SK-N-SH (cell line): ENCODE results near the gene PBX1. TPM values are rescaled to one million over a fixed set of nuclear protein-coding genes. Genes with fewer than 3 reads are reported as not detected.

Experiments used
- CTCF ChIA-PET: fragments of 300-600, 350-600 bp; formaldehyde crosslinking; extraction: SDS; loops from one replicate; lab custom pipeline; 2021; lab: Yijun Ruan, JAX
- POLR2A ChIA-PET: fragments of 350-600 bp; sonication (Branson Sonifier 250); formaldehyde crosslinking; extraction: SDS; loops from one replicate; lab custom pipeline; 2020; ENCODE audit warnings: antibody characterized with exemption, inconsistent platforms; lab: Yijun Ruan, JAX
- DNase-seq: peaks from one replicate; pipeline ENCODE4 v3.0.0; 2012
- H2AFZ ChIP-seq: fragments of 200-600 bp; sonication (generic); 2 replicates; pipeline ENCODE4 v1.8.1; 2016; ENCODE audit warnings: antibody characterized with exemption, mild to moderate bottlenecking, low read depth
- H3F3A ChIP-seq: fragments of 200-600 bp; sonication (generic); replicated peaks from 2 replicates; pipeline ENCODE3; 2016; ENCODE audit warnings: antibody characterized with exemption, mild to moderate bottlenecking; ENCODE audit not compliant: insufficient read depth
- H3K27ac ChIP-seq, 2 experiments: fragments of 200-500 bp in 1 of 2; fragments of 200-600 bp in 1 of 2; sonication (Bioruptor generic) in 1 of 2; sonication (generic), shearing (Covaris generic) in 1 of 2; 2 replicates each; pipeline versions ENCODE4 v1.5.1 to v1.6.1; 2014 to 2016; ENCODE audit warnings: low read depth in 2 of 2, inconsistent platforms in 1 of 2, low read length in 1 of 2, mild to moderate bottlenecking in 1 of 2, mixed read lengths in 1 of 2
- H3K27me3 ChIP-seq: fragments of 200-600 bp; sonication (generic), shearing (Covaris generic); 2 replicates; pipeline ENCODE4 v1.6.1; 2016; ENCODE audit warnings: mixed run types; ENCODE audit not compliant: insufficient read depth
- H3K36me3 ChIP-seq, 2 experiments: fragments of 200-500 bp in 1 of 2; fragments of 200-600 bp in 1 of 2; sonication (Bioruptor generic) in 1 of 2; sonication (generic) in 1 of 2; replicated peaks in 1 of 2; 2 replicates each; pipeline versions ENCODE3 to v1.5.1; 2014 to 2016; ENCODE audit warnings: low read length in 1 of 2, mild to moderate bottlenecking in 1 of 2; ENCODE audit not compliant: insufficient read depth in 2 of 2, control insufficient read depth in 1 of 2
- H3K4me1 ChIP-seq, 2 experiments: fragments of 200-500 bp in 1 of 2; fragments of 200-600 bp in 1 of 2; sonication (Bioruptor generic) in 1 of 2; sonication (generic), shearing (Covaris generic) in 1 of 2; 2 replicates each; pipeline versions ENCODE4 v1.5.1 to v1.6.1; 2014 to 2016; ENCODE audit warnings: low read depth in 1 of 2, low read length in 1 of 2, mixed run types in 1 of 2; ENCODE audit not compliant: insufficient read depth in 2 of 2, control insufficient read depth in 1 of 2
- H3K4me2 ChIP-seq: fragments of 200-600 bp; sonication (generic), shearing (Covaris generic); 2 replicates; pipeline ENCODE4 v1.6.1; 2017; ENCODE audit warnings: mixed run types
- H3K4me3 ChIP-seq, 2 experiments: fragments of 200-500 bp in 1 of 2; fragments of 200-600 bp in 1 of 2; sonication (Bioruptor generic) in 1 of 2; sonication (generic), shearing (Covaris generic) in 1 of 2; 2 replicates each; pipeline versions ENCODE4 v1.5.1 to v1.8.1; 2014 to 2016; ENCODE audit warnings: low read depth in 2 of 2, inconsistent platforms in 1 of 2, low read length in 1 of 2, mild to moderate bottlenecking in 1 of 2, mixed read lengths in 1 of 2, moderate library complexity in 1 of 2
- H3K79me2 ChIP-seq: fragments of 200-600 bp; sonication (generic); 2 replicates; pipeline ENCODE4 v1.8.1; 2017; ENCODE audit warnings: mild to moderate bottlenecking; ENCODE audit not compliant: insufficient read depth
- H3K9ac ChIP-seq: fragments of 200-600 bp; sonication (generic); 2 replicates; pipeline ENCODE4 v1.6.1; 2017; ENCODE audit warnings: mixed run types
- H3K9me2 ChIP-seq: fragments of 200-600 bp; sonication (generic); 2 replicates; pipeline ENCODE4 v1.6.1; 2017; ENCODE audit warnings: mixed run types
- H3K9me3 ChIP-seq: fragments of 200-600 bp; sonication (generic); 2 replicates; pipeline ENCODE4 v1.6.1; 2017; ENCODE audit warnings: mixed run types, mild to moderate bottlenecking, moderate library complexity
- H4K20me1 ChIP-seq: fragments of 200-600 bp; sonication (generic); 2 replicates; pipeline ENCODE4 v1.6.1; 2017; ENCODE audit warnings: mild to moderate bottlenecking, mixed run types; ENCODE audit not compliant: insufficient read depth
- CHD2 ChIP-seq: fragments of 150-350 bp; IDR thresholded peaks from 2 replicates; pipeline ENCODE4 v1.6.1; 2018; ENCODE audit warnings: low read length; ENCODE audit not compliant: partially characterized antibody
- EP300 ChIP-seq, 2 experiments: IDR thresholded peaks; 2 replicates each; pipeline versions ENCODE4 v1.4.0 to v1.6.1; 2012; ENCODE audit warnings: borderline replicate concordance in 1 of 2, low read depth in 1 of 2, low read length in 1 of 2
- EZH2phosphoT487 ChIP-seq: fragments of 200-600 bp; sonication (generic); IDR thresholded peaks from 2 replicates; pipeline ENCODE4 v1.6.1; 2017; ENCODE audit warnings: low read depth, mixed run types, mild to moderate bottlenecking, antibody characterized with exemption, moderate library complexity, borderline replicate concordance
- FOSL2 ChIP-seq: IDR thresholded peaks from 2 replicates; pipeline ENCODE4 v1.4.0; 2012; ENCODE audit warnings: low read depth, mild to moderate bottlenecking, moderate library complexity, borderline replicate concordance
- GATA2 ChIP-seq: sonication (generic); formaldehyde crosslinking; IDR thresholded peaks from 2 replicates; pipeline ENCODE4 v1.5.0; 2020; ENCODE audit warnings: mild to moderate bottlenecking, missing genetic modification reagents
- JUND ChIP-seq: IDR thresholded peaks from 2 replicates; pipeline ENCODE4 v1.4.0; 2012
- MXI1 ChIP-seq: IDR thresholded peaks from 2 replicates; pipeline ENCODE4 v1.6.1; 2012; ENCODE audit warnings: mild to moderate bottlenecking, low read depth, low read length, improper control_type of control experiment
- RAD21 ChIP-seq: IDR thresholded peaks from 2 replicates; pipeline ENCODE4 v1.6.1; 2012; ENCODE audit warnings: mild to moderate bottlenecking, low read length
- RFX5 ChIP-seq: IDR thresholded peaks from 2 replicates; pipeline ENCODE4 v1.6.1; 2012; ENCODE audit warnings: mild to moderate bottlenecking, improper control_type of control experiment, low read length
- SIN3A ChIP-seq: IDR thresholded peaks from 2 replicates; pipeline ENCODE4 v1.6.1; 2012; ENCODE audit warnings: low read depth, mild to moderate bottlenecking, low read length, moderate library complexity, borderline replicate concordance
- TAF1 ChIP-seq: IDR thresholded peaks from 2 replicates; pipeline ENCODE4 v1.6.1; 2012; ENCODE audit warnings: low read depth, mild to moderate bottlenecking, low read length, moderate library complexity, borderline replicate concordance
- WGBS: methylation state at CpG from one replicate; pipeline ENCODE4 v1.1.6; 2017; ENCODE audit warnings: low lambda C conversion rate; 5-methylcytosine and 5-hydroxymethylcytosine counted together
- polyA plus RNA-seq, 3 experiments: library from polyadenylated mRNA; depleted of rRNA; stranded (reverse); fragments of >200 nt; gene quantifications; 2 replicates each; pipeline ENCODE4 v1.2.3, GENCODE V29; 2012
- TF ChIP-seq, protein P1 (sequence below): fragments of 150-350 bp; IDR thresholded peaks from 2 replicates; pipeline ENCODE4 v1.6.1; 2016; ENCODE audit warnings: mild to moderate bottlenecking, low read depth, low read length

The PBX1 gene
- polyA plus RNA-seq, 1 of the 3 experiments (the other 2 are of a cell fraction) = 27.0 TPM

DNA sequence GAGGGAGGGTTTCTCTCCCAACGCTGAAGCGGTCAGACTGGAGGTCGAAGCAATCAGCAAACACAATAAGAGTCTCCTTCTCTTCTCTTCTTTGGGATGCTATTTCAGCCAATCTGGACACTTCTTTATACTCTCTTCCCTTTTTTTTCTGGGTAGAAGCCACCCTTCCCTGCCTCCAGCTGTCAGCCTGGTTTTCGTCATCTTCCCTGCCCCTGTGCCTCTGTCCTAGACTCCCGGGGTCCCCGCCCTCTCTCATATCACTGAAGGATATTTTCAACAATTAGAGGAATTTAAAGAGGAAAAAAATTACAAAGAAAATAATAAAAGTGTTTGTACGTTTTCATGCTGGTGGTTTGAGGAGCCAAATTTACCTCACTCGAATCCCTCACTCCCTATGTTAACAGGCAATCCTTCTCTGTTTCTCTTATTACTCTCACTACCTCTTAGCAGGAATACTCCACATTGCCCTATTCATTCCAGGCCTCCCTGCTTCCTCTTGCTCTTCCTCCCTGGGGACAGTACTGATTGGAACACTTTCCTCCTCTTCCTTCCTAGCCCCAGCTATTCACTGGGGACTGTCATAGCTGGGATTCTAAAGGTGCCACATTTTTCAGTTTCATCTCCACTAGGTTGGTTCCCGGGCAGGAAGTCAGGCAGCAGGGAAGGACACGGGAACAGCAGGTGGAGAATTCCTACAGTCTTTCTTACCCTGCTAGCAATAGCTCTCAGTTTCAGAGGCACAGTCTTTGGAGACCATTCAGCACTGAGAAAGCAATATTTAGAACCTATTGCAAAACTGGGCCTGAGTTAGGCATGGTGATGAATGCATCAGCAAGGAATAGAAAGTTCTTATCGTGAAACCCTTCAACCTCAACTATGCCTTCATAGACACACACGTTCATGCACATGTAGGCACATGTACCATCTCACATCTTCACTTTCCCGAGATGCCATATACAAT, 288.0 kb downstream of the PBX1 start:
- no peak overlapping the region for H2AFZ ChIP-seq
- H4K20me1 ChIP-seq = no peaks in the 10 kb centered on the region
- H3K36me3 ChIP-seq = peaks cover 9 to 26% of the 10 kb centered on the region in 2 experiments
- TF ChIP-seq, protein P1, sequence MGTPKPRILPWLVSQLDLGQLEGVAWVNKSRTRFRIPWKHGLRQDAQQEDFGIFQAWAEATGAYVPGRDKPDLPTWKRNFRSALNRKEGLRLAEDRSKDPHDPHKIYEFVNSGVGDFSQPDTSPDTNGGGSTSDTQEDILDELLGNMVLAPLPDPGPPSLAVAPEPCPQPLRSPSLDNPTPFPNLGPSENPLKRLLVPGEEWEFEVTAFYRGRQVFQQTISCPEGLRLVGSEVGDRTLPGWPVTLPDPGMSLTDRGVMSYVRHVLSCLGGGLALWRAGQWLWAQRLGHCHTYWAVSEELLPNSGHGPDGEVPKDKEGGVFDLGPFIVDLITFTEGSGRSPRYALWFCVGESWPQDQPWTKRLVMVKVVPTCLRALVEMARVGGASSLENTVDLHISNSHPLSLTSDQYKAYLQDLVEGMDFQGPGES = no peak
- TF ChIP-seq FOSL2 = no peak
- no peak for TF ChIP-seq SIN3A
- TF ChIP-seq EP300 (IDR thresholded peaks at IDR 0.05; ENCODE audit: borderline replicate concordance in 1 of 2, low read depth in 1 of 2, low read length in 1 of 2) = no peak
- no peak for TF ChIP-seq MXI1
- TF ChIP-seq RAD21 = no peak
- no peak for TF ChIP-seq TAF1
- no peak for TF ChIP-seq RFX5
- no peak for TF ChIP-seq GATA2 (CRISPR knock-in tag)
- no peak for TF ChIP-seq EZH2phosphoT487
- no peak for TF ChIP-seq CHD2
- no peak for DNase-seq
- no peak overlapping the region for H3K9ac ChIP-seq
- POLR2A ChIA-PET = no interaction called here
- H3K27ac ChIP-seq = no peak overlapping the region
- H3K4me3 ChIP-seq = no peak overlapping the region
- H3K9me2 ChIP-seq = no peaks in the 10 kb centered on the region
- CTCF ChIA-PET = no interaction called here
- H3K27me3 ChIP-seq = no peaks in the 10 kb centered on the region
- H3K4me2 ChIP-seq = no peak overlapping the region
- no peaks in the 10 kb centered on the region; a peak in 2 of 4 replicates for H3K4me1 ChIP-seq
- H3F3A ChIP-seq = no peaks in the 10 kb centered on the region
- H3K79me2 ChIP-seq = no peaks in the 10 kb centered on the region
- WGBS = 84% methylated on average over 13 of the region's 13 CpGs
- H3K9me3 ChIP-seq = no peaks in the 10 kb centered on the region

DNA sequence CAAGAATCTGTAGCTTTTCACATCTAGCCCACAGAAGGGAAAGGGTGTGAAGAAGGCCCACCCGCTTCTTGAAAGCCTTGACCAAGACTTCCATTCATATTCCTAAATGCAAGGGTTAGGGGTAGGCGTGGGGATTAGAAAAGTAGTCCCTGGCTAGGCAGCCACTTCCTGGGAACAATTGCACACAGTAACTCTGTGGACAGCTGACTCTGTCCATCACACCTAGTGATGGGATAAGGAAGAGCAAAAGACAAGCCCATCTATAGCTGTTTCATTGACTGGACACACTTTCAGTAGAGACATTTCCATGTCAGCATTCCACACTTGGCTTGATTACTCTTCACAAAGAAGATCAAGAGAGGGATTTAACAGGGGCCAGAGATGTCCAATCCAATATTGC, 294.2 kb downstream of the PBX1 start:
- no peak for DNase-seq
- Histone ChIP-seq H3K4me2 (no peak overlapping the region), H3F3A (no peaks in the 10 kb centered on the region), H3K27me3 (no peaks in the 10 kb centered on the region), H3K27ac (no peak overlapping the region), H3K36me3 (peaks cover 1 to 5% of the 10 kb centered on the region in 2 experiments), H3K9me3 (no peaks in the 10 kb centered on the region), H2AFZ (no peak overlapping the region), H3K9me2 (no peaks in the 10 kb centered on the region), H3K4me1 (no peaks in the 10 kb centered on the region; a peak in 1 of 4 replicates), H4K20me1 (no peaks in the 10 kb centered on the region), H3K9ac (no peak overlapping the region), H3K79me2 (no peaks in the 10 kb centered on the region), H3K4me3 (no peak overlapping the region)
- WGBS = 89% methylated on average over 2 of the region's 2 CpGs
- ChIA-PET POLR2A (no interaction called here), CTCF (interaction anchor here (1.2 to 1.5 kb wide), 3 partner anchors 13 to 19 kb away, joined by 3 to 5 read pairs (median 3); no protein-coding TSS in a partner anchor)
- TF ChIP-seq JUND (no peak), CHD2 (no peak)
